CD8-positive, alpha-beta memory T cell (primary cell): ENCODE results near the gene COG2. TPM values are rescaled to one million over a fixed set of nuclear protein-coding genes. Genes with fewer than 3 reads are reported as not detected.

Source experiments
- CTCF ChIA-PET: fragments of 350-600 bp; sonication (Branson Sonifier 250); formaldehyde crosslinking; loops from one replicate; lab custom pipeline; 2021; ENCODE audit warnings: antibody characterized with exemption; lab: Charles Lee
- POLR2A ChIA-PET: fragments of 350-600 bp; sonication (Branson Sonifier 250); formaldehyde crosslinking; loops from one replicate; lab custom pipeline; 2021; ENCODE audit warnings: antibody characterized with exemption; lab: Charles Lee
- DNase-seq, 5 donors: peaks; one replicate each; pipeline versions ENCODE4 v3.0.0 to v3.0.0-alpha.2; 2020 to 2022; ENCODE audit warnings: mixed read lengths in 1 of 5
- H3K27ac ChIP-seq: one replicate; pipeline ENCODE4 v1.7.0; 2013; ENCODE audit warnings: low read depth, mild to moderate bottlenecking, low read length, moderate library complexity
- H3K27me3 ChIP-seq: 2 replicates; pipeline ENCODE4 v1.7.0; 2013; ENCODE audit warnings: low read length, mild to moderate bottlenecking; ENCODE audit not compliant: insufficient read depth, poor library complexity, severe bottlenecking
- H3K36me3 ChIP-seq: 2 replicates; pipeline ENCODE4 v1.7.0; 2013; ENCODE audit warnings: mild to moderate bottlenecking, low read length, moderate library complexity; ENCODE audit not compliant: insufficient read depth
- H3K4me1 ChIP-seq: 2 replicates; pipeline ENCODE4 v1.7.0; 2013; ENCODE audit warnings: mild to moderate bottlenecking, low read length, moderate library complexity; ENCODE audit not compliant: insufficient read depth
- H3K4me3 ChIP-seq: 2 replicates; pipeline ENCODE4 v1.7.0; 2013; ENCODE audit warnings: mild to moderate bottlenecking, low read length
- H3K9me3 ChIP-seq: 2 replicates; pipeline ENCODE4 v1.7.0; 2013; ENCODE audit warnings: mild to moderate bottlenecking, low read length
- H3K27ac Mint-ChIP-seq, 8 donors: one replicate each; pipeline ENCODE4 v1.8.0; 2020 to 2021; ENCODE audit warnings: mixed read lengths in 8 of 8, mild to moderate bottlenecking in 6 of 8, inconsistent platforms in 3 of 8, moderate library complexity in 3 of 8
- H3K27me3 Mint-ChIP-seq, 2 donors: one replicate each; pipeline ENCODE4 v1.8.0; 2020 to 2021; ENCODE audit warnings: mixed read lengths in 2 of 2, mild to moderate bottlenecking in 1 of 2, moderate library complexity in 1 of 2
- H3K36me3 Mint-ChIP-seq, 3 donors: one replicate each; pipeline ENCODE4 v1.8.0; 2020 to 2021; ENCODE audit warnings: mixed read lengths in 3 of 3, inconsistent platforms in 1 of 3, mild to moderate bottlenecking in 1 of 3
- H3K4me1 Mint-ChIP-seq, 3 donors: one replicate each; pipeline ENCODE4 v1.8.0; 2020 to 2021; ENCODE audit warnings: mixed read lengths in 3 of 3, inconsistent platforms in 1 of 3, mild to moderate bottlenecking in 1 of 3
- H3K4me3 Mint-ChIP-seq, 7 donors: one replicate each; pipeline ENCODE4 v1.8.0; 2020 to 2021; ENCODE audit warnings: mixed read lengths in 7 of 7, mild to moderate bottlenecking in 6 of 7, moderate library complexity in 4 of 7, inconsistent platforms in 2 of 7
- H3K9me3 Mint-ChIP-seq, 5 donors: one replicate each; pipeline ENCODE4 v1.8.0; 2020 to 2022; ENCODE audit warnings: mixed read lengths in 5 of 5, mild to moderate bottlenecking in 3 of 5, moderate library complexity in 2 of 5, inconsistent platforms in 1 of 5
- polyA plus RNA-seq: library from polyadenylated mRNA; unstranded; fragments of 300-500 nt; fragmentation: Illumina TruSeq; gene quantifications from one replicate; pipeline ENCODE4 v1.2.3, GENCODE V29; 2021
- total RNA-seq, 2 experiments: library from RNA; stranded (reverse); gene quantifications; one replicate each; pipeline ENCODE4 v1.2.3, GENCODE V29; 2021

The COG2 gene
- total and polyA plus RNA-seq, 3 experiments from 2014 or later: 35.0 to 47.5 (median 45.0) TPM

DNA sequence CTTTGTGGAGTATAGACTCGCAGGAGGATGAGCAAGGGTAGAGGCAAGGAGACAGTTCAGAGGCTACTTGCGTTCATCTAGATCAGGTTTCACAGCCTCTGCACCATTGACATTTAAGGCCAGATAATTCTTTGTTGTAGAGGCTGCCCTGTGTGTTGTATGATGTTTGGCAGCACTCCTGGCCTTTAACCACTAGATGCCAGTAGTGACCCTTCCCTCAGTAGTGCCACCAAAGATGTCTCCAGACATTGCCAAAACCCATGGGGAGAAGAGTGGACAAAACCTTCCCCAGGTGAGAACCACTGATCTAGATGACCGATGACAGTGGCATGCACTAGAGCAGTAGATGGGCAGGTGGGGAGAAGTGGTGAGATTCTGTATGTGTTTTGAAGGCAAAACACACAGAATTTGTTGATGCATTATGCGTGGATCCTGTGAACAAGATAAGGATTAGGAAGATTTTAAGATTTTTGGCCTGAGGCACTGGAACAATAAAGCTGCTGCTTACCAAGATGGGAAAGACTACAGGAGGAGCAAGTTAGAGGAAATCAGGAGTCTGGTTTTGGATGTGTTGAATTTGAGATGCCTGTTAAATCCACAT is 9.9 kb upstream of the COG2 start:
- H3K36me3 ChIP-seq: no peaks in the 10 kb centered on the region
- H3K9me3 ChIP-seq: no peaks in the 10 kb centered on the region
- DNase-seq: no peak
- ChIA-PET CTCF (no interaction called here), POLR2A (no interaction called here)
- no peak overlapping the region for H3K27ac ChIP-seq
- Mint-ChIP-seq H3K27me3 (peaks cover 5 to 21% of the 10 kb centered on the region in 2 donors), H3K27ac (no peak overlapping the region), H3K4me3 (no peak overlapping the region), H3K4me1 (no peaks in the 10 kb centered on the region), H3K36me3 (no peaks in the 10 kb centered on the region), H3K9me3 (no peaks in the 10 kb centered on the region)
- peaks cover 3% of the 10 kb centered on the region for H3K27me3 ChIP-seq
- no peaks in the 10 kb centered on the region for H3K4me1 ChIP-seq
- H3K4me3 ChIP-seq: no peak overlapping the region

DNA sequence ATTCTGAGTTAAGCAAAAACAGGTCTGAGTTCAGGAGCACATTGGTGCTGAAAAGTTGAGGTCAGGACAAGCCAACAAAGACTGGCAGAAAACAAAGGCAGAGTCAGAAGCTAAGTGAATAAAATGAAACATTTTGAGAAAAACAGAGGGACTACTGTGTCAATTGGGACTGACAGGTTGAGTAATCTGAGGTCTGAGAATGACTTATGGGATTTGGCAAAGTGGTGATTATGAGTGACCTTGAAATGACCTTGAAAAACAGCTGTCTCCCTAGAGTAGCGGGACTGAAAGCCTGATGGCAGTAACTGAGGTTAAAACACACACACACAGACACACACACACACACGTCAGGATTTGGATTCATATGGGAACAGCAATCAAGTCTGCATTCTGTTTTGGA is 8.8 kb upstream of the COG2 start:
- no peaks in the 10 kb centered on the region for H3K36me3 Mint-ChIP-seq
- H3K27ac ChIP-seq: no peak overlapping the region
- no peaks in the 10 kb centered on the region for H3K9me3 Mint-ChIP-seq
- ChIA-PET CTCF (no interaction called here), POLR2A (no interaction called here)
- DNase-seq: no peak
- peaks cover 9% of the 10 kb centered on the region for H3K27me3 ChIP-seq
- H3K27me3 Mint-ChIP-seq: peaks cover 12 to 26% of the 10 kb centered on the region in 2 donors
- no peak overlapping the region for H3K4me3 ChIP-seq
- no peaks in the 10 kb centered on the region for H3K4me1 ChIP-seq
- no peaks in the 10 kb centered on the region for H3K9me3 ChIP-seq
- H3K27ac Mint-ChIP-seq: no peak overlapping the region
- H3K4me3 Mint-ChIP-seq: no peak overlapping the region
- no peaks in the 10 kb centered on the region for H3K4me1 Mint-ChIP-seq
- no peaks in the 10 kb centered on the region for H3K36me3 ChIP-seq

DNA sequence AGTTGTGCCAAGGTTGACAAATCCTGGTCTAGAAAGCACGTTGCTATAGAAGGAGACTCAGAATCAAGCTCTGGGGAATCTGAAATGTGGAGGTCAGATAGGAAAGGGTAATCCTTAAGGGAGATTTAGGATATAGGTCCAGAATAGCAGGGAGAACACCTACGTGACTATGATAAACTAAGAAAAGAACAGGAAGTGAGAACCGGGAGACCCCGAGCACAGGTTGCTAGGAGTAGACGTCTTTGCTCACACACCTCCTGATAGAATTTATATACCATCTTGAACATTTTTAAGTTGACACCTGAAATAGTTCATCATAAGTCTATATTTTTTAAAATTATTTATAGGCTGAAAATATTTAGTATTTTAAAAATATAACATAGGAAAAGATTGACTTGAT is 7.9 kb upstream of the COG2 start:
- Mint-ChIP-seq H3K36me3 (no peaks in the 10 kb centered on the region), H3K4me1 (no peaks in the 10 kb centered on the region), H3K27me3 (peaks cover 12 to 34% of the 10 kb centered on the region in 2 donors), H3K4me3 (no peak overlapping the region), H3K9me3 (no peaks in the 10 kb centered on the region), H3K27ac (no peak overlapping the region)
- ChIA-PET POLR2A (no interaction called here), CTCF (no interaction called here)
- no peaks in the 10 kb centered on the region for H3K36me3 ChIP-seq
- no peaks in the 10 kb centered on the region for H3K9me3 ChIP-seq
- H3K4me1 ChIP-seq: no peaks in the 10 kb centered on the region
- H3K27me3 ChIP-seq: peaks cover 9% of the 10 kb centered on the region
- no peak overlapping the region for H3K27ac ChIP-seq
- no peak overlapping the region for H3K4me3 ChIP-seq
- no peak for DNase-seq

DNA sequence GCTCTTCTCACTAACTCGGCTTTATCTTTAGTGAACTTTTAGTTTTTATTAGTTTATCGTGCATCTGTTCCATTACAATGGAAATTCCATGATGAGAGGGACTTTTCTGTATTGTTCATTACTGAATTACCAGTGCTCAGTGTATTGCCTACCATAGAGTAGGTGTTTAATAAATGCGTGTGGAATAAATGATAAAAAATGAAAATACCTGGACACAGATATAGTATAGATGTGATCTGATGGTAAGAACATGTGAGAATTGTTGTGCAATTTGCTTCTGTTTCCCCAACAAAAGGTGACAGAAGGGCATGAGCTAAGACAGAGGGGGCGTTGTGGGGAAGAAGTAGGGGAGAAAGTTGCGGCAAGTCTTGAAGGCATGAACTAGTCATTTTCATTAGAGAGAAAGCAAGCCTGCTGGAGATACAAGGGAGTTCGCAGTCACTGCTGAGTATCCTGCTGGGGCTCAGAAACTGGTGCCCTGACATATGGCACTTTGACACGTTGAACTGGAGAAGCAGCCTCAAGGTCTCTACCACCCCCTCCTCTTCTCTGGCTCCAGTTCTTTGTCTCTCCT is 5.6 kb upstream of the COG2 start:
- Mint-ChIP-seq H3K9me3 (no peaks in the 10 kb centered on the region), H3K4me3 (no peak overlapping the region), H3K27ac (no peak overlapping the region), H3K36me3 (no peaks in the 10 kb centered on the region), H3K4me1 (peaks cover 1 to 5% (median 5%) of the 10 kb centered on the region in 3 donors), H3K27me3 (peaks cover 13 to 37% of the 10 kb centered on the region in 2 donors)
- Histone ChIP-seq H3K4me3 (no peak overlapping the region), H3K9me3 (no peaks in the 10 kb centered on the region), H3K27me3 (peaks cover 9% of the 10 kb centered on the region), H3K27ac (no peak overlapping the region), H3K36me3 (no peaks in the 10 kb centered on the region), H3K4me1 (peaks cover 5% of the 10 kb centered on the region)
- ChIA-PET CTCF (no interaction called here), POLR2A (no interaction called here)
- DNase-seq: no peak

DNA sequence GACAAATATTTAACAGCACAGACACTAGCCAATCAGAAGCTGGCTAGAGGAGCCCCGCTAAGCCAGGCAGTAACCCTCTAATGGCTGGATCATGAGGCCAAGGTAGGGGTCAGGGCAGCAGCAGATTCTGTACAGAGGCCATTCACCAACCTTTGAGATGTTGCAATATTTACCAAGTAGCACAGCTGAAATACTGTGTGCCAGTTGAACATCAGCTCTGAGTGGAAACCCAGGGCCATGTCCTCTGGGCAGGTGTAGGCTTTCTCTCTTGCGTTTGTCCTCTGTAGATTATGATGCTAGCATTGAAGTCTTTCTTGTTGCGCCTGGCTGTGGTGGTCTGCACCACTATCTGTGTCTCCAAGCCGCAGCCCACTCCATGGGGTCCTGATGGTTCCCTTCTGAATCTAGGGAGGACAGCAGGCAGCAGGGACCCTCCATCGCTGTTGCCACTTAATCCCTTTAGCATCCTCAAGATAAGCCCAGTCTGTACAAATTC is 2.5 kb upstream of the COG2 start:
- H3K27ac ChIP-seq: no peak overlapping the region
- Mint-ChIP-seq H3K9me3 (no peaks in the 10 kb centered on the region), H3K27me3 (peaks cover 13 to 37% of the 10 kb centered on the region in 2 donors), H3K36me3 (peaks cover 0 to 9% (median 3%) of the 10 kb centered on the region in 3 donors), H3K27ac (no peak overlapping the region), H3K4me3 (no peak overlapping the region), H3K4me1 (peaks cover 25 to 33% (median 32%) of the 10 kb centered on the region in 3 donors)
- ChIA-PET CTCF (no interaction called here), POLR2A (no interaction called here)
- DNase-seq: no peak
- no peaks in the 10 kb centered on the region for H3K9me3 ChIP-seq
- no peak overlapping the region for H3K4me3 ChIP-seq
- H3K27me3 ChIP-seq: peaks cover 9% of the 10 kb centered on the region
- peaks cover 29% of the 10 kb centered on the region for H3K4me1 ChIP-seq
- no peaks in the 10 kb centered on the region for H3K36me3 ChIP-seq

DNA sequence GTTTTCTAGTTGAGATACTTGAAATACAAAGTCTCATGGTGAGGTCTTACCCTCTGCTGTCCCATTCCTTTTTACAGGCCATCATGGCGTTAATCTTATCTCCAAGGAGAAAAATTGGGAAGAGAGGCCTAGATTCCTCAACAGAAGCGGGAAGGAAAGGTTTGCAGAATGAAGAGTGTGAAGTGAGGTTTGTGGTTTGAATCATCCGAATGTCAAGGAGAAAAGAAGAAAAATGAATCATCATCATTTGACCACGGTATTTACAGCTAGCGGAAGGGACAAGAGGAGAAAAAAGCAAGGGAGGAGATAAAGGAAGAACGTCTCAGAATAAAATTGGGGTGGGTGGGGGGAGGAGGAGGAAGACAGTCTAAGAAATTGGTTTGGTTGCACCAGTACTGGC is 935 bp upstream of the COG2 start:
- no peak for DNase-seq
- H3K27me3 ChIP-seq: peaks cover 9% of the 10 kb centered on the region
- H3K4me3 ChIP-seq: no peak overlapping the region
- CTCF ChIA-PET: interaction anchor here (0.9 to 1.2 kb wide), 3 partner anchors 10 to 22 kb away, joined by 3 to 4 read pairs (median 3); no protein-coding TSS in a partner anchor
- no peaks in the 10 kb centered on the region for H3K36me3 ChIP-seq
- Mint-ChIP-seq H3K9me3 (no peaks in the 10 kb centered on the region), H3K4me3 (peak overlapping the region in 6 of 7 donors; percentile 5 to 95 (median 39)), H3K4me1 (peaks cover 37 to 49% (median 46%) of the 10 kb centered on the region in 3 donors), H3K36me3 (peaks cover 0 to 17% (median 8%) of the 10 kb centered on the region in 3 donors), H3K27me3 (peaks cover 13 to 32% of the 10 kb centered on the region in 2 donors), H3K27ac (no peak overlapping the region)
- H3K4me1 ChIP-seq: peaks cover 36% of the 10 kb centered on the region
- H3K27ac ChIP-seq: no peak overlapping the region
- H3K9me3 ChIP-seq: no peaks in the 10 kb centered on the region
- POLR2A ChIA-PET: interaction anchor here (1.5 kb wide), 1 partner anchor 42 kb away, joined by 4 read pairs; no protein-coding TSS in a partner anchor

DNA sequence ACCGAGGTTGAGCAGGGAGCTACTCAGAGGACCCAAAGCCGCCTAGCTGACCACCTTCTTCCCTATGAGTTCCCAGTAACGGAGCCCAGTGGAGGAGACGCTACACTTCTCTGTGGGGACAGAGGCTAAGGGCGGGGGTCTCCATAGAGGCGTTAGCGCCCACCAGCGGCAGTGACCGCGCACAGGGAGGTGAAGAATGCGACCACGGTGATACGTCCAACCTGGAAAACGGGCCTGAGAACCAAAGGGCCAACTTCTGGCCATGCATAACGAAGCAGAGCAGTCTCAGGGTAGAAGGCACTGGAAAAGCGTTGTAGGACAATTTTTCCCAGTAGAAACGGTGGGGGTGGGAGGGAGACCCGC is 400 bp upstream of the COG2 start:
- no peak for DNase-seq
- peak overlapping the region; percentile 95 to 99 (median 98) for H3K4me3 Mint-ChIP-seq
- POLR2A ChIA-PET: interaction anchor here (1.5 kb wide), 1 partner anchor 41 kb away, joined by 4 read pairs; no protein-coding TSS in a partner anchor

DNA sequence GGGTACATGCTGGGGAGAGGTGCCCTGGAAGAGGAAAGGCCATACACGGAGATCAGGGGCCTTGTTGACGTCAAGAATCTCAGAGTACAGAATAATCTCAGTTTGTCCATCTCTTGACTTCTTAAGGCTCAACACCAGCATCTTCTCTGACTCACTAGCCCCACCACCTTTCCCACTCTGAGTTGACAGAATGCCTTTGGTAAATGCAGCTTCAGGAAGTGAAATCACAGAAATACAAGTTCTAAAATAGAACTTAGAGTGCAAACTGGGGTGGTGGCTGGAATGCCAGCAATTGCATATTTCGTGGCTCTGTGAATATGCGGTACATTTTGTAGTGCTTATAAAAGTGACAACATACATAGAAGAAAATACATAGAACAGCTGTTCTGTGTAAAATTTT is 1.6 kb downstream of the COG2 start:
- no peaks in the 10 kb centered on the region for H3K9me3 ChIP-seq
- no peak for DNase-seq
- peaks cover 53% of the 10 kb centered on the region for H3K4me1 ChIP-seq
- ChIA-PET POLR2A (no interaction called here), CTCF (interaction anchor here (1.0 to 1.5 kb wide), 3 partner anchors 39 to 570 kb away, joined by 3 to 4 read pairs (median 4); partner anchors contain the start of genes ARV1 and TTC13)
- Mint-ChIP-seq H3K4me1 (peaks cover 57 to 72% (median 72%) of the 10 kb centered on the region in 3 donors), H3K36me3 (peaks cover 0 to 32% (median 10%) of the 10 kb centered on the region in 3 donors), H3K27ac (peak overlapping the region in 1 of 8 donors; percentile 76), H3K4me3 (peak overlapping the region; percentile 95 to 99 (median 98)), H3K27me3 (peaks cover 1 to 7% of the 10 kb centered on the region in 2 donors), H3K9me3 (no peaks in the 10 kb centered on the region)
- H3K27ac ChIP-seq: no peak overlapping the region
- H3K27me3 ChIP-seq: no peaks in the 10 kb centered on the region
- H3K4me3 ChIP-seq: peak overlapping the region; percentile 78
- H3K36me3 ChIP-seq: no peaks in the 10 kb centered on the region

More for the DNA sequence above, 400 bp upstream of the COG2 start:
- H3K27ac Mint-ChIP-seq: peak overlapping the region in 3 of 8 donors; percentile 64 to 76 (median 73)
- peaks cover 41% of the 10 kb centered on the region for H3K4me1 ChIP-seq
- H3K27ac ChIP-seq: no peak overlapping the region
- H3K9me3 ChIP-seq: no peaks in the 10 kb centered on the region
- peak overlapping the region; percentile 78 for H3K4me3 ChIP-seq
- H3K4me1 Mint-ChIP-seq: peaks cover 43 to 54% (median 52%) of the 10 kb centered on the region in 3 donors
- H3K27me3 ChIP-seq: peaks cover 9% of the 10 kb centered on the region
- H3K27me3 Mint-ChIP-seq: peaks cover 13 to 27% of the 10 kb centered on the region in 2 donors
- no peaks in the 10 kb centered on the region for H3K9me3 Mint-ChIP-seq
- H3K36me3 Mint-ChIP-seq: peaks cover 0 to 23% (median 10%) of the 10 kb centered on the region in 3 donors
- no peaks in the 10 kb centered on the region for H3K36me3 ChIP-seq
- CTCF ChIA-PET: interaction anchor here (0.6 to 1.2 kb wide), 6 partner anchors 9 to 41 kb away, joined by 3 to 4 read pairs (median 3); no protein-coding TSS in a partner anchor
